BJ (cell line): Measurements from ENCODE around the gene FERMT1. TPM values are rescaled to one million over a fixed set of nuclear protein-coding genes. Genes with fewer than 3 reads are reported as not detected.
A peak's percentile ranks its signal among the peaks of the same experiment; 100 is the strongest.

Experiments
- CTCF ChIA-PET: fragments of 350-600 bp; formaldehyde crosslinking; extraction: SDS; loops from one replicate; lab custom pipeline; 2021; ENCODE audit warnings: antibody characterized with exemption, inconsistent platforms; lab: Yijun Ruan, JAX
- POLR2A ChIA-PET: fragments of 300-600 bp; sonication (Branson Sonifier 250); formaldehyde crosslinking; extraction: SDS; loops from one replicate; lab custom pipeline; 2021; ENCODE audit warnings: antibody characterized with exemption; lab: Charles Lee
- DNase-seq: peaks from one replicate; pipeline ENCODE4 v3.0.0-alpha.2; 2011; ENCODE audit warnings: low read depth
- H3K27me3 ChIP-seq: 2 replicates; pipeline ENCODE4 v1.6.0; 2011; ENCODE audit warnings: low read length; ENCODE audit not compliant: control insufficient read depth, insufficient read depth
- H3K36me3 ChIP-seq: 2 replicates; pipeline ENCODE4 v1.5.1; 2011; ENCODE audit warnings: low read length; ENCODE audit not compliant: control insufficient read depth, insufficient read depth
- H3K4me3 ChIP-seq: 2 replicates; pipeline ENCODE4 v1.5.1; 2011; ENCODE audit warnings: low read depth, mild to moderate bottlenecking, control low read depth, low read length
- polyA plus RNA-seq: library from polyadenylated mRNA; depleted of rRNA; stranded (reverse); fragments of >200 nt; gene quantifications from 2 replicates; pipeline ENCODE4 v1.2.3, GENCODE V29; 2011
- TF ChIP-seq, protein P1 (sequence below): IDR thresholded peaks from 2 replicates; pipeline ENCODE4 v1.5.1; 2011; ENCODE audit warnings: low read depth, mild to moderate bottlenecking, control low read depth, inconsistent platforms, low read length, moderate library complexity; ENCODE audit not compliant: insufficient read depth

The FERMT1 gene
- polyA plus RNA-seq, 1 experiment: 1.1 TPM

- Histone ChIP-seq H3K4me3 (no peak overlapping the region), H3K27me3 (no peaks in the 10 kb centered on the region; the same call in 1 of the 2 replicates), H3K36me3 (no peaks in the 10 kb centered on the region)
- ChIA-PET POLR2A (no interaction called here), CTCF (no interaction called here)
- DNase-seq: no peak
- TF ChIP-seq, protein P1, sequence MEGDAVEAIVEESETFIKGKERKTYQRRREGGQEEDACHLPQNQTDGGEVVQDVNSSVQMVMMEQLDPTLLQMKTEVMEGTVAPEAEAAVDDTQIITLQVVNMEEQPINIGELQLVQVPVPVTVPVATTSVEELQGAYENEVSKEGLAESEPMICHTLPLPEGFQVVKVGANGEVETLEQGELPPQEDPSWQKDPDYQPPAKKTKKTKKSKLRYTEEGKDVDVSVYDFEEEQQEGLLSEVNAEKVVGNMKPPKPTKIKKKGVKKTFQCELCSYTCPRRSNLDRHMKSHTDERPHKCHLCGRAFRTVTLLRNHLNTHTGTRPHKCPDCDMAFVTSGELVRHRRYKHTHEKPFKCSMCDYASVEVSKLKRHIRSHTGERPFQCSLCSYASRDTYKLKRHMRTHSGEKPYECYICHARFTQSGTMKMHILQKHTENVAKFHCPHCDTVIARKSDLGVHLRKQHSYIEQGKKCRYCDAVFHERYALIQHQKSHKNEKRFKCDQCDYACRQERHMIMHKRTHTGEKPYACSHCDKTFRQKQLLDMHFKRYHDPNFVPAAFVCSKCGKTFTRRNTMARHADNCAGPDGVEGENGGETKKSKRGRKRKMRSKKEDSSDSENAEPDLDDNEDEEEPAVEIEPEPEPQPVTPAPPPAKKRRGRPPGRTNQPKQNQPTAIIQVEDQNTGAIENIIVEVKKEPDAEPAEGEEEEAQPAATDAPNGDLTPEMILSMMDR: no peak
Measured at GRCh38 chr20:6127825-6128224, 5.0 kb upstream of the FERMT1 start.

DNA sequence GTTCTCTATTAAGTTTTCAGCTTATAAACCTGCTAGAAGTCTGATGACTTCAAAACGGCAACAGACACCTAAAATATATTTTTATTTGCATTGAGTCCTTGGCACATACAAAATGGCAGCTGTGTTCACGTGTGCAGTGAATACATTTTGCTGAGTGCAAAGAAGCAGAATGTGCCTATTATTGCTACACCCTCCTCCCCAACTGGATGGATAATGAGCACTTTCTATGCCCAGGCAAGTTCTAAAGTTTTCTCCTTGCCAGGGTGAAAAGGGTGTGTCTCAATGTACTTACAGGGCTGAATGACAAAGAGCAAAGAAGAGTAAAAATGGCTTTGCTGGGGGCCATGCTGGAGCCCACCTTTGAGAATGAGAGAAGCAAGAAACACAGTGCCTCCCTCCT is 4.0 kb upstream of the FERMT1 start:
- POLR2A ChIA-PET: no interaction called here
- Histone ChIP-seq H3K27me3 (no peaks in the 10 kb centered on the region; the same call in 1 of the 2 replicates), H3K4me3 (no peak overlapping the region), H3K36me3 (no peaks in the 10 kb centered on the region)
- no peak for DNase-seq
- TF ChIP-seq, protein P1: no peak
- CTCF ChIA-PET: no interaction called here

- TF ChIP-seq, protein P1: no peak
- CTCF ChIA-PET: interaction anchor here (1.7 kb wide), 1 partner anchor 595 kb away, joined by 4 read pairs; no protein-coding TSS in a partner anchor
- Histone ChIP-seq H3K36me3 (no peaks in the 10 kb centered on the region), H3K27me3 (no peaks in the 10 kb centered on the region; the same call in 1 of the 2 replicates), H3K4me3 (no peak overlapping the region)
- no peak for DNase-seq
- POLR2A ChIA-PET: no interaction called here
Measured at GRCh38 chr20:6123649-6124014, 802 bp upstream of the FERMT1 start.

DNA sequence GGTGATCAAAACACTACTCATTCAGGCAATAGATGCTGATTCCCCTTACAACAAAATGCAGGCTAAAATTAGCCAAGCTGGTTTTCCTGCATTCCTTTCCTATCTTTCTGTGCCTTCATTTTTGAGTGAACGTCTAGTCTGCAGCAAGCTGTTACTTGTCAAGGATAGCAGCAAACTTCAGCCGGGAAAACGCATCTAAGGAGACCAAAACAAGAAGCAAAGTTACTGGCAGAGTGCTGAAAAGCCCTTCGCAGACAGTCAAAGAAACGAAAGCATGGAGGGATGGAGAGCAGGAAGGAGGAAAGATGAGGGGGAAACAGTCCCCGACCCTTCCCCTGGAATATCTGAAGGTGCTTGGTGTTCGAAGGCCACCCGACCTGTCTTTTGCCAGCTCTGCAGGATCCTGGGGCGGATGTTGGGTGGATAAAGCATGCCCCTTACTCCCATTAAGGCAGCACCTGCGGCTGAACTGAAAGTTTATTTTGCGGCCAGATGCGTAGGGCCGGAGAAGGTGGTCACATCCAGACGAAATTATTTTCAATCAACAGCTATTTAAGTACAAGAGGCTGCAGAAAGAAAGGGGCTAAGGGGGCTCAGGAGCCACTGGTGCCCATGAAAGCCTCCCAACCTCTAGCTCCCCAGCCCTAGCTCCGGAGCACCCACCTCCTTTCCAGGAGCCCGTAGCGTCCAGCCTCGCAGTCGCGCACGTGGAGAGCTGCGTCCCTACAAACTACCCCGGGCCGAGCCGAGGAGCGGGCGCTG is 538 bp downstream of the FERMT1 start:
- no peak for DNase-seq
- TF ChIP-seq, protein P1: no peak
- H3K36me3 ChIP-seq: no peaks in the 10 kb centered on the region
- CTCF ChIA-PET: interaction anchor here (1.7 kb wide), 1 partner anchor 593 kb away, joined by 4 read pairs; no protein-coding TSS in a partner anchor
- no peaks in the 10 kb centered on the region for H3K27me3 ChIP-seq
- H3K4me3 ChIP-seq: peak overlapping the region; percentile 42
- POLR2A ChIA-PET: no interaction called here

DNA sequence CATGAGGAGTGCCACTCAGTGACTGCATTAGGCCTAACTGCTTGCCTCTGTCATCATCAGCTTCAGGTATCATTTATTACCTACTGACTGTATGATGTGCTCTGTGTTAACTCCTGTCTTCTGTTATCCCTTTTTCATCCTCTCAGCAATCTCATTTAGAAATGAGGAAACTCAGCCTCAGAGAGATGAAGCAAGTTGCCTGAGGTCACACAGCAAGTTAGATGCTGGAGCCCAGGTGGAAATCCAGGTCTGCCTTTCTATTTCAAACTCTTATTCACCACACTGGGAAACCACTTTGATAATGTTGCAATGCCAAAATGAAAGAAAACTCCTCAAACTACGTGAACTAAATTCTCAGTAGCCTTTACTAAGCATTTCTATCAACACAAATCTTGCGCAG is 1.3 kb downstream of the FERMT1 start:
- TF ChIP-seq, protein P1: no peak
- no peaks in the 10 kb centered on the region for H3K27me3 ChIP-seq
- H3K36me3 ChIP-seq: no peaks in the 10 kb centered on the region
- DNase-seq: no peak
- H3K4me3 ChIP-seq: no peak overlapping the region
- ChIA-PET CTCF (no interaction called here), POLR2A (no interaction called here)
